ENCODE results near the gene BHLHE23. TPM values are rescaled to one million over a fixed set of nuclear protein-coding genes. Genes with fewer than 3 reads are reported as not detected.
"Not testable (repeated sequence)": the region's sequence is repeated elsewhere in the genome, so short reads cannot be mapped to it uniquely, and the experiment has no call there.

Gene BHLHE23
- total RNA-seq, 1 donor from 2014 or later, result not detected

- no peak for DNase-seq (ENCODE audit: low read depth)
These were observed 45.4 kb downstream of the BHLHE23 start for GRCh38 chr20:62961310-62961783.

DNA sequence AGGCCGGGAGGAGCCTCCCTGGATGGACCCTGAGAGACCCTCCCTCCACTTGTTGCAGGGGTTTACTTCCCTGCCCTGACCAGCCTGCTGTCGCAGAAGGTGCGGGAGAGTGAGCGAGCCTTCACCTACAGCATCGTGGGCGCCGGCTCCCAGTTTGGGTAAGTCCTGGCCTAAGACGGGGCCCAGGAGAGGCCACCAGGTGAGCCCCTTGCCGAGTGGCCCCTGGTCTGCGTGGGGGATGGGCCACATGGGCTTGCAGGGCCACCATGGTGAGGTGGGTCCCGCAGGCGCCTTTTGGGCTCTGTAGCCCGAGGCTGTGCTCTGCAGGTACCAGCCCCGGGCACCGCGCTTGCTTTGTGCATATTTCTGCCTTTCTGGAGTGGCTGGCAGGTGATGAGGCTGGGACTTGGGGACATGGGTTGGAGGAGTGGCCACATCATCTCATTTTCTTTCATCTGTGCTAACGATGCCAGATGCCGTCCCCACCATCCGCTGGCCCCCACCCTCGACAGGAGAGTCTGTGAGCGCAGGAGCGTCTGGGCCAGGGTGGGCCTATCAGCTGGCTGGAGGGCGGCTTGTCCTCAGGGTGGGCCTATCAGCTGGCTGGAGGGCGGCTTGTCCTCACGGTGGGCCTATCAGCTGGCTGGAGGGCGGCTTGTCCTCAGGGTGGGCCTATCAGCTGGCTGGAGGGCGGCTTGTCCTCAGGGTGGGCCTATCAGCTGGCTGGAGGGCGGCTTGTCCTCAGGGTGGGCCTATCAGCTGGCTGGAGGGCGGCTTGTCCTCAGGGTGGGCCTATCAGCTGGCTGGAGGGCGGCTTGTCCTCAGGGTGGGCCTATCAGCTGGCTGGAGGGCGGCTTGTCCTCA lies 46.1 kb downstream of the BHLHE23 start:
- not testable (repeated sequence) for DNase-seq (ENCODE audit: low read depth)

DNA sequence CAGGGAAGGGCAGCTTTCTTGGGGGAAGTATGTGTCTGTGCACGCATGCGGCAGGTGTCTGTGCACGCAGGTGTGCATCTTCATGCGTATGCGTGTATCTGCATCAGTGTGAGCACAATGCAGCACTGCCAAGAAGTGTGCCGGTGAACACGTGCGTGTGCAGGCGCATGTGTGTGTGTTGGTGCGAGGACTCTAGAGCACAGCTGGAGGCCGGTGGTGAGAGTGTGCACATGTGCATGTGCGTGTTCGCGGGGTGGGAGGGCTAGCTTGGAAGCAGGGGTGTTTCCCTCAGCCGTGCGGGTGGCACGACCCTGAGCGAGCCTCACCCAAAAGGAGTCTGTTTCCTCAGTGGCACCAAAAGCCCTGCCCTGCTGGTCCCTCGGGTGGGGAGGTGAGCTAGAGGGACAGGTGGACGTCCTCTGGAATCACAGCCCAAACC lies 46.7 kb downstream of the BHLHE23 start:
- DNase-seq (ENCODE audit: low read depth), result no peak

DNA sequence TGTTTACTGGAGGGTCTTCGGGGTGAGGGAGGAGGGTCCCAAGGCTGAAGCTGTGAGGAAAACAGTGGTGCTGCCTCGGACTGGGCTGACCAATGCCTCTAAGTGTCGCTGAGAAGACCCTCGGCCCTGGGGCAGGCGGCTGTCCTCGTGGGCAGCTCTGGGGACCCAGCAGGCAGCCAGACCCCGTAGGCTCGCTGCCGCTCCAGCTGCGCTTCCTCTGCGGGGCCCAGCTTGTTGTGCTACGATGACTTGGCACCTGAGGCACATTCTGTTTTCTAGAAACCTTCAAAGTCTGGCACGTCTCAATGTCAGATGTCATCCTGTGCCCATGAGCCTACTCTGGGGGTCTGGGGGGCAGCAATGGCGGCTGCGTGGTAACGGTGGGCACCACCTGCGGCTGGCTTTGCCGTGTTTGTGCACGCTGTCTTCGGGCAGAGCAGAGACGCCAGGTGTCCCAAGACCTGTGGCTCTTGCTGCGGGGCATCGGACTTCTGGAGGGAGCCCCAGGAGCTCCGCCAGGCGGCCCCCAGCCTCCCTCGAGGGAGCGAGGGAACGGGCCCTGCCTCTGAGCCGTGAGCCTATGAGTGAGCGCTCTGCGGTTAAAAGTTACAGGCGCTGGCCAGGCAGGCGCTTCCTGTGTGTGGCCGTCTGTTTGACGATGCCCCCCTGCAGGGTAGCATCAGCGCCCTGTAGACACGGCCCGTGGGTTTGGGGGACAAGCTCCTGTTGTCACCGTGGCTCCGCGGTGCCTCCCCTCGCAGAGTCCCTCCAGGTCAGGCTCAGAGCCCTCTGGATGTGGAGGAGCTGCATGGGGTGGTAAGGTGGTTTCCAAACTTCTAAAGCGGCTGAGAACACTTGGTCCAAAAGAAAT lies 47.4 kb downstream of the BHLHE23 start:
- no peak for DNase-seq (ENCODE audit: low read depth)

DNA sequence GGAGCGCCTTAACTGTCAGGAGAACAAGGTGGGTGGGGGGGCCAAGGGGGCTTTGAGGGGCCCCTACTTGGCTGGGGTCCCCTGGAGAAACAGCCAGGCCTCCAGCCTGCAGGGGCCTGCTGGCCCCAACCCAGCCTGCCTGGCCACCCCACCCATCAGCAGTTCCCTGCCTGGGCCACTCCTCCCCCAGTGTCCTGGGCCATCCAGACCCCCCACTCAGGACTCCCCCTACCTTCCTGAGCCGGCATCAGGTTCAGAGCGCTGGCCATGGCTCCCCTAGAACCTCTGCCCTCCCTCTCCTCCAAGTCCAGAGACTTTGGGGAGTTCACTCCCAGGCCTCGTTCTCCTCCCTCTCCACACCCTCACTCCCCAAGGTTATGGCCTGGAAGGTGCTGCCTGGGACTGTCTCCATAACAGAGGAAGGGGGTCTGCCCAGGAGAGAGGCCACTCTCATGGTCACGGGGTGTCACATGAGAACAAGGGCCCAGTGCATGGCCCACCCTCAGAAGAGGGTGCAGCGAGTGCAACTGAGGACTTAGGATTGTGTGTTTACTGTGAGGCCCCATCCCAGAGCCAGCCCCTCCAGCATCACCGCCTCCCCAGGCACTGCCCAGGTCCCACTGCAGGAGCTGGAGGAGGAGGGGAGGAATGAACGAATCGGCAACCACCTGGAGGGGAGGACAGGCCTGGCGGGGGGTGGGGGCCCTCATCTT lies 48.2 kb downstream of the BHLHE23 start:
- DNase-seq (ENCODE audit: low read depth), result no peak

- no peak for DNase-seq (ENCODE audit: low read depth)
These were observed 49.3 kb downstream of the BHLHE23 start for GRCh38 chr20:62957136-62958117.

- no peak for DNase-seq (ENCODE audit: low read depth)
These were observed 50.2 kb downstream of the BHLHE23 start for GRCh38 chr20:62956387-62957135.

Other genes with a start within 250 kb of the BHLHE23 start
- 12.7 and 24.3 TPM in 2 replicates for gene MRGBP, start 210.5 kb downstream of the BHLHE23 start, total RNA-seq
- gene OGFR, start 202.1 kb downstream of the BHLHE23 start, total RNA-seq, result 35.3 and 45.8 TPM in 2 replicates
- 0.05 and 0.35 TPM in 2 replicates for gene COL9A3, start 189.9 kb downstream of the BHLHE23 start, total RNA-seq
- gene TCFL5, start 145.1 kb downstream of the BHLHE23 start, total RNA-seq, result 10.4 and 11.7 TPM in 2 replicates
- gene DIDO1, start 80.5 kb downstream of the BHLHE23 start, total RNA-seq, result 25.7 and 58.1 TPM in 2 replicates
- 37.0 and 47.5 TPM in 2 replicates for gene GID8, start 68.8 kb downstream of the BHLHE23 start, total RNA-seq
- 0.65 and 3.3 TPM in 2 replicates for gene SLC17A9, start 54.3 kb downstream of the BHLHE23 start, total RNA-seq
- gene YTHDF1, start 209.2 kb upstream of the BHLHE23 start, total RNA-seq, result 18.8 and 32.8 TPM in 2 replicates
- gene BIRC7, start 228.9 kb upstream of the BHLHE23 start, total RNA-seq, result 0.15 TPM in 1 of 2 replicates, not detected in the other
- gene NKAIN4, start 247.5 kb upstream of the BHLHE23 start, total RNA-seq, result 7.5 TPM in 2 replicates

Measured in renal cortical epithelial cell (primary cell).